Hepatic stellate cell (primary cell): ENCODE data around the gene PKP3.
"Not testable (repeated sequence)": the region's sequence is repeated elsewhere in the genome, so short reads cannot be mapped to it uniquely, and the experiment has no call there.

ENCODE experiments used
- DNase-seq: peaks from one replicate; pipeline ENCODE4 v3.0.0; 2011; ENCODE audit warnings: low spot score

Gene PKP3

GRCh38 chr11:394034-394857 is at the start of gene PKP3:
PKP3 (plus strand) TSS chr11:394209; CDS start chr11:394293, 84 bp downstream.
- DNase-seq = peak; percentile 83

GRCh38 chr11:344836-345578 is 49.0 kb upstream of the PKP3 start:
- DNase-seq = no peak

- no peak for DNase-seq
Measured at GRCh38 chr11:346529-346928, 47.5 kb upstream of the PKP3 start.

GRCh38 chr11:349270-349954 is 44.6 kb upstream of the PKP3 start:
- DNase-seq = not testable (repeated sequence)

GRCh38 chr11:350033-350722 is 43.8 kb upstream of the PKP3 start:
- DNase-seq = not testable (repeated sequence)

GRCh38 chr11:350723-351255 is 43.2 kb upstream of the PKP3 start:
- DNase-seq = no peak

- DNase-seq = no peak
Measured at GRCh38 chr11:351411-351810, 42.6 kb upstream of the PKP3 start.

GRCh38 chr11:352456-353031 is 41.5 kb upstream of the PKP3 start:
- DNase-seq = no peak

- DNase-seq = peak; percentile 60
Measured at GRCh38 chr11:353179-353873, 40.7 kb upstream of the PKP3 start.

GRCh38 chr11:355581-356458 is 38.2 kb upstream of the PKP3 start:
- peak; percentile 97 for DNase-seq

- DNase-seq = no peak
Measured at GRCh38 chr11:356610-357009, 37.4 kb upstream of the PKP3 start.

GRCh38 chr11:357582-357981 is 36.4 kb upstream of the PKP3 start:
- DNase-seq = no peak

GRCh38 chr11:358129-358800 is 35.7 kb upstream of the PKP3 start:
- no peak for DNase-seq

GRCh38 chr11:359181-359714 is 34.8 kb upstream of the PKP3 start:
- no peak for DNase-seq

- DNase-seq = no peak
Measured at GRCh38 chr11:360326-361280, 33.4 kb upstream of the PKP3 start.

GRCh38 chr11:362642-363442 is 31.2 kb upstream of the PKP3 start:
- DNase-seq = no peak

- not testable (repeated sequence) for DNase-seq
Measured at GRCh38 chr11:363443-363805, 30.6 kb upstream of the PKP3 start.
